H1 (cell line): ENCODE results near the gene TMPRSS11B. TPM values are rescaled to one million over a fixed set of nuclear protein-coding genes. Genes with fewer than 3 reads are reported as not detected.

ENCODE experiments used
- CTCF ChIA-PET: fragments of 300-600 bp; sonication (Branson Sonifier 250); formaldehyde crosslinking; loops from one replicate; lab custom pipeline; 2021; ENCODE audit not compliant: partially characterized antibody; lab: Charles Lee
- POLR2A ChIA-PET: fragments of 300-600 bp; sonication (Branson Sonifier 250); formaldehyde crosslinking; loops from one replicate; lab custom pipeline; 2021; ENCODE audit warnings: inconsistent platforms; ENCODE audit not compliant: partially characterized antibody; lab: Charles Lee
- DNase-seq, 2 experiments: peaks; one replicate each; pipeline versions ENCODE4 v3.0.0 to v3.0.0-alpha.2; 2010 to 2022; ENCODE audit warnings: low spot score in 2 of 2, low read depth in 1 of 2, mixed read lengths in 1 of 2
- FAIRE-seq: peaks from 2 replicates; lab custom pipeline; 2011; peaks lifted over from hg19 to GRCh38; lab: Jason Lieb, UNC
- H2AFZ ChIP-seq: 2 replicates; pipeline ENCODE4 v1.8.1; 2012; ENCODE audit warnings: low read length, inconsistent platforms
- H2AK5ac ChIP-seq: 2 replicates; pipeline ENCODE4 v1.6.1; 2013; ENCODE audit warnings: low read depth, low read length
- H2BK120ac ChIP-seq: replicated peaks from 2 replicates; pipeline ENCODE3; 2013; ENCODE audit warnings: low read depth, low read length, inconsistent platforms
- H2BK12ac ChIP-seq: 2 replicates; pipeline ENCODE4 v1.6.1; 2013; ENCODE audit warnings: low read depth, low read length
- H2BK15ac ChIP-seq: 2 replicates; pipeline ENCODE4 v1.6.1; 2013; ENCODE audit warnings: low read length
- H2BK20ac ChIP-seq: 2 replicates; pipeline ENCODE4 v1.6.1; 2013; ENCODE audit warnings: low read length
- H2BK5ac ChIP-seq: 2 replicates; pipeline ENCODE4 v1.6.1; 2013; ENCODE audit warnings: low read depth, low read length
- H3K14ac ChIP-seq: 2 replicates; pipeline ENCODE4 v1.6.1; 2013; ENCODE audit warnings: inconsistent platforms; ENCODE audit not compliant: insufficient read length
- H3K18ac ChIP-seq: 2 replicates; pipeline ENCODE4 v1.6.1; 2013; ENCODE audit warnings: low read length; ENCODE audit errors: extremely low read depth
- H3K23ac ChIP-seq: 2 replicates; pipeline ENCODE4 v1.6.1; 2013; ENCODE audit warnings: inconsistent platforms; ENCODE audit not compliant: insufficient read length
- H3K23me2 ChIP-seq: 2 replicates; pipeline ENCODE4 v1.6.1; 2013; ENCODE audit warnings: low read depth, low read length
- H3K27ac ChIP-seq: 2 replicates; pipeline ENCODE4 v1.6.1; 2011; ENCODE audit warnings: low read depth, low read length, inconsistent platforms
- H3K27me3 ChIP-seq, 4 experiments: replicated peaks in 1 of 4; 1 replicate in 1 of 4; 2 replicates in 3 of 4; pipeline versions ENCODE4 v1.6.1 to v1.8.1; 2011 to 2013; ENCODE audit warnings: low read length in 3 of 4, mild to moderate bottlenecking in 3 of 4, inconsistent platforms in 2 of 4, mixed read lengths in 2 of 4, moderate library complexity in 1 of 4; ENCODE audit not compliant: control insufficient read depth in 3 of 4, insufficient read depth in 3 of 4; ENCODE audit errors: extremely low read depth in 1 of 4
- H3K36me3 ChIP-seq, 4 experiments: 2 replicates each; pipeline versions ENCODE4 v1.6.1 to v1.8.1; 2011 to 2013; ENCODE audit warnings: mild to moderate bottlenecking in 4 of 4, low read length in 3 of 4, moderate library complexity in 2 of 4, control low read depth in 1 of 4, inconsistent platforms in 1 of 4; ENCODE audit not compliant: insufficient read depth in 4 of 4, control insufficient read depth in 2 of 4
- H3K4ac ChIP-seq: replicated peaks from 2 replicates; pipeline ENCODE3; 2013; ENCODE audit warnings: low read length, low read depth, mixed read lengths, inconsistent platforms; ENCODE audit not compliant: insufficient read length
- H3K4me1 ChIP-seq, 4 experiments: replicated peaks in 1 of 4; 1 replicate in 1 of 4; 2 replicates in 3 of 4; pipeline versions ENCODE4 v1.6.1 to v1.8.1; 2011 to 2013; ENCODE audit warnings: low read length in 3 of 4, inconsistent platforms in 2 of 4, mixed read lengths in 1 of 4; ENCODE audit not compliant: insufficient read depth in 4 of 4, control insufficient read depth in 3 of 4
- H3K4me2 ChIP-seq, 2 experiments: 2 replicates each; pipeline versions ENCODE4 v1.6.1 to v1.8.1; 2011 to 2013; ENCODE audit warnings: low read depth in 2 of 2, low read length in 2 of 2, control low read depth in 1 of 2, inconsistent platforms in 1 of 2, mild to moderate bottlenecking in 1 of 2; ENCODE audit not compliant: insufficient read depth in 1 of 2
- H3K4me3 ChIP-seq, 4 experiments: fragments of 200-600, 300-600 bp in 1 of 4; sonication (generic), shearing (Covaris generic), sonication (Bioruptor Twin) in 1 of 4; 2 replicates each; pipeline versions ENCODE4 v1.5.1 to v1.8.1; 2011 to 2016; ENCODE audit warnings: low read length in 4 of 4, low read depth in 3 of 4, control low read depth in 2 of 4, inconsistent platforms in 2 of 4, mild to moderate bottlenecking in 2 of 4, mixed read lengths in 1 of 4, moderate library complexity in 1 of 4; ENCODE audit not compliant: insufficient read depth in 2 of 4; ENCODE audit errors: extremely low read depth in 1 of 4
- H3K56ac ChIP-seq: replicated peaks from 2 replicates; pipeline ENCODE3; 2013; ENCODE audit warnings: low read depth, mild to moderate bottlenecking, mixed read lengths, low read length, inconsistent platforms; ENCODE audit not compliant: insufficient read length
- H3K79me1 ChIP-seq: 2 replicates; pipeline ENCODE4 v1.6.1; 2013; ENCODE audit warnings: low read depth, low read length, control low read depth
- H3K79me2 ChIP-seq, 2 experiments: 2 replicates each; pipeline versions ENCODE4 v1.6.1 to v1.8.1; 2012 to 2013; ENCODE audit warnings: low read length in 2 of 2, mild to moderate bottlenecking in 2 of 2, inconsistent platforms in 1 of 2; ENCODE audit not compliant: insufficient read depth in 2 of 2, control insufficient read depth in 1 of 2
- H3K9ac ChIP-seq, 4 experiments: replicated peaks in 1 of 4; 1 replicate in 1 of 4; 2 replicates in 3 of 4; pipeline versions ENCODE4 v1.6.1 to v1.8.1; 2011 to 2013; ENCODE audit warnings: low read depth in 3 of 4, low read length in 3 of 4, control low read depth in 2 of 4, mild to moderate bottlenecking in 2 of 4, moderate library complexity in 2 of 4, inconsistent platforms in 1 of 4; ENCODE audit errors: extremely low read depth in 1 of 4
- H3K9me3 ChIP-seq, 2 experiments: 2 replicates each; pipeline versions ENCODE4 v1.6.1 to v1.8.1; 2012 to 2013; ENCODE audit warnings: mild to moderate bottlenecking in 2 of 2, moderate library complexity in 2 of 2, control low read depth in 1 of 2, inconsistent platforms in 1 of 2, low read depth in 1 of 2, low read length in 1 of 2, mixed read lengths in 1 of 2; ENCODE audit not compliant: insufficient read depth in 2 of 2
- H4K20me1 ChIP-seq, 2 experiments: replicated peaks in 1 of 2; 2 replicates each; pipeline versions ENCODE3 to v1.8.1; 2011 to 2013; ENCODE audit warnings: inconsistent platforms in 2 of 2, low read length in 2 of 2, mild to moderate bottlenecking in 1 of 2; ENCODE audit not compliant: insufficient read depth in 2 of 2, control insufficient read depth in 1 of 2
- H4K5ac ChIP-seq: 2 replicates; pipeline ENCODE4 v1.6.1; 2013; ENCODE audit warnings: low read length, low read depth, mixed read lengths, inconsistent platforms; ENCODE audit not compliant: insufficient read length
- H4K8ac ChIP-seq: 2 replicates; pipeline ENCODE4 v1.8.0; 2013; ENCODE audit warnings: mild to moderate bottlenecking, moderate library complexity, low read length, inconsistent platforms; ENCODE audit not compliant: insufficient read depth; ENCODE audit errors: extremely low read depth
- H4K91ac ChIP-seq: replicated peaks from 2 replicates; pipeline ENCODE3; 2013; ENCODE audit warnings: low read length, mixed read lengths, inconsistent platforms; ENCODE audit not compliant: insufficient read length
- ATF3 ChIP-seq: IDR thresholded peaks from 2 replicates; pipeline ENCODE4 v1.6.1; 2011; ENCODE audit warnings: low read depth, mild to moderate bottlenecking, low read length; ENCODE audit not compliant: insufficient read depth
- BACH1 ChIP-seq: IDR thresholded peaks from 2 replicates; pipeline ENCODE4 v1.6.1; 2012; ENCODE audit warnings: low read length, improper control_type of control experiment
- FOSL1 ChIP-seq: IDR thresholded peaks from 2 replicates; pipeline ENCODE4 v1.6.1; 2011; ENCODE audit warnings: mild to moderate bottlenecking, low read depth, low read length, moderate library complexity; ENCODE audit not compliant: insufficient read depth
- HDAC6 ChIP-seq: IDR thresholded peaks from one replicate; pipeline ENCODE4 v1.7.1; 2012; ENCODE audit warnings: low read depth, mild to moderate bottlenecking, inconsistent platforms, low read length, moderate library complexity
- SP1 ChIP-seq: IDR thresholded peaks from 2 replicates; pipeline ENCODE4 v1.6.1; 2011; ENCODE audit warnings: low read depth, low read length
- SP4 ChIP-seq: IDR thresholded peaks from 2 replicates; pipeline ENCODE4 v1.6.1; 2012; ENCODE audit warnings: low read length, inconsistent platforms
- WGBS, 2 experiments: shearing (Covaris generic) in 1 of 2; methylation state at CpG; one replicate each; pipeline versions ENCODE4 v1.1.6 to v1.1.7; 2013 to 2015; ENCODE audit warnings: low lambda C conversion rate in 2 of 2, mixed read lengths in 2 of 2, inconsistent platforms in 1 of 2, low coverage in 1 of 2, missing lambda C conversion rate in 1 of 2; ENCODE audit not compliant: insufficient replicate concordance in 2 of 2, insufficient coverage in 1 of 2, insufficient read length in 1 of 2; ENCODE audit errors: extremely low coverage in 1 of 2, missing lambda C conversion rate in 1 of 2; 5-methylcytosine and 5-hydroxymethylcytosine counted together
- polyA plus RNA-seq, 7 experiments: library from polyadenylated mRNA; depleted of rRNA in 3 of 7; stranded (reverse) in 5 of 7; unstranded in 2 of 7; fragments of >200 nt in 5 of 7; fragments of 200-250 nt in 2 of 7; gene quantifications; 1 replicate in 5 of 7; 2 replicates in 1 of 7; 4 replicates in 1 of 7; pipeline versions ENCODE4 v1.2.1 to v1.2.3, GENCODE V29; 2011 to 2013; ENCODE audit warnings: missing spikeins in 2 of 7, mixed read lengths in 2 of 7
- total RNA-seq: library from RNA; stranded (reverse); fragmentation: NEBNext Ultra II Directional; extraction: Animal tissue kit (Norgen Biotek cat#: 25700); gene quantifications from 2 replicates; pipeline ENCODE4 v1.2.1, GENCODE V29; 2021

TMPRSS11B gene
- total and polyA plus RNA-seq, 2 of the 8 experiments (the other 6 are each of a cell fraction or from before 2014, with no cell fraction given): not detected

GRCh38 chr4:68287704-68288392 lies 42.4 kb upstream of the TMPRSS11B start:
- POLR2A ChIA-PET: interaction anchor here (1.0 kb wide), 1 partner anchor 61 kb away, joined by 3 read pairs; no protein-coding TSS in a partner anchor
- TF ChIP-seq HDAC6 (no peak), FOSL1 (no peak), ATF3 (no peak), SP1 (no peak), SP4 (no peak), BACH1 (no peak)

More at GRCh38 chr4:68287704-68288392, 42.4 kb upstream of the TMPRSS11B start:
- Histone ChIP-seq H2BK20ac (no peak overlapping the region), H2AFZ (no peak overlapping the region; the same call in 1 of the 2 replicates), H2BK5ac (no peak overlapping the region), H3K9ac (no peak overlapping the region), H3K79me1 (no peaks in the 10 kb centered on the region), H3K4me3 (no peak overlapping the region), H3K18ac (no peak overlapping the region), H3K79me2 (no peaks in the 10 kb centered on the region), H2BK120ac (no peak overlapping the region), H3K4me1 (peaks cover 0 to 2% (median 0%) of the 10 kb centered on the region in 4 experiments; a peak in 1 of 7 replicates), H3K36me3 (no peaks in the 10 kb centered on the region; a peak in 1 of 8 replicates), H3K23ac (no peak overlapping the region), H3K27ac (no peak overlapping the region), H3K4ac (no peak overlapping the region), H4K91ac (no peak overlapping the region), H2AK5ac (no peak overlapping the region), H4K20me1 (no peaks in the 10 kb centered on the region), H3K9me3 (peaks cover 0 to 5% of the 10 kb centered on the region in 2 experiments; a peak in 2 of 4 replicates), H2BK15ac (no peak overlapping the region), H3K4me2 (no peak overlapping the region), H3K14ac (no peak overlapping the region), H3K23me2 (no peaks in the 10 kb centered on the region), H4K8ac (no peak overlapping the region), H4K5ac (no peak overlapping the region), H3K56ac (no peak overlapping the region), H2BK12ac (no peak overlapping the region), H3K27me3 (no peaks in the 10 kb centered on the region)
- no peak for FAIRE-seq
- CTCF ChIA-PET: interaction anchor here (1.4 to 1.5 kb wide), 2 partner anchors 16 to 88 kb away, joined by 3 to 4 read pairs; no protein-coding TSS in a partner anchor
- WGBS, 2 experiments: 85% methylated on average over 3 of the region's 3 CpGs; no CpG with 5 or more reads in 1 of the 2 experiments
- no peak for DNase-seq
